Adrenal gland (tissue), 12 donors: ENCODE measurements around the gene SORL1. TPM values are rescaled to one million over a fixed set of nuclear protein-coding genes. Genes with fewer than 3 reads are reported as not detected.

Source experiments
- DNase-seq, 7 donors: peaks; one replicate each; pipeline ENCODE4 v3.0.0-alpha.2; 2019 to 2020
- H3K27ac ChIP-seq, 5 donors: fragments of 200-600 bp; sonication (generic) in 4 of 5; 1 replicate in 3 of 5; 2 replicates in 2 of 5; pipeline versions ENCODE4 v1.5.1 to v1.8.0; 2016 to 2020; ENCODE audit warnings: mild to moderate bottlenecking in 1 of 5
- H3K27me3 ChIP-seq: fragments of 200-600 bp; 2 replicates; pipeline ENCODE4 v1.8.0; 2021
- H3K36me3 ChIP-seq, 2 donors: fragments of 200-600 bp; replicated peaks in 1 of 2; 1 replicate in 1 of 2; 2 replicates in 1 of 2; pipeline versions ENCODE4 v1.5.1 to v1.8.0; 2018 to 2022
- H3K4me1 ChIP-seq, 2 donors: fragments of 200-600 bp; replicated peaks in 1 of 2; 1 replicate in 1 of 2; 2 replicates in 1 of 2; pipeline versions ENCODE4 v1.5.1 to v1.8.0; 2018 to 2021
- H3K4me3 ChIP-seq, 4 donors: fragments of 200-600 bp; sonication (generic) in 3 of 4; one replicate each; pipeline ENCODE4 v1.5.1; 2016 to 2018
- H3K9me3 ChIP-seq, 3 donors: fragments of 200-600 bp; sonication (generic) in 1 of 3; replicated peaks in 1 of 3; 1 replicate in 2 of 3; 2 replicates in 1 of 3; pipeline versions ENCODE4 v1.5.1 to v1.8.0; 2016 to 2021
- CTCF ChIP-seq, 6 experiments: fragments of 450-650 bp in 4 of 6; fragments of 200-600 bp in 2 of 6; sonication (generic) in 1 of 6; IDR thresholded peaks; 1 replicate in 5 of 6; 2 replicates in 1 of 6; pipeline versions ENCODE4 v1.5.1 to v1.8.0; 2016 to 2021; ENCODE audit warnings: antibody characterized with exemption in 6 of 6, mild to moderate bottlenecking in 2 of 6, moderate library complexity in 1 of 6
- POLR2A ChIP-seq, 2 donors: fragments of 450-650 bp; IDR thresholded peaks; one replicate each; pipeline ENCODE4 v1.6.1; 2017; ENCODE audit warnings: antibody characterized with exemption in 2 of 2, mild to moderate bottlenecking in 2 of 2, moderate library complexity in 1 of 2
- WGBS, 4 donors: extraction: QIAGEN DNeasy Blood & Tissue Kit in 2 of 4; methylation state at CpG; one replicate each; pipeline versions ENCODE4 v1.1.5 to v1.1.7; 2013 to 2017; 5-methylcytosine and 5-hydroxymethylcytosine counted together
- intact Hi-C, 2 donors: fragments of 100-400 bp; cut with DNase I; formaldehyde crosslinking; loops; one replicate each; pipeline versions ENCODE4 v1.14.1 to v1.15.0; 2022 to 2023
- polyA plus RNA-seq, 3 donors: library from polyadenylated mRNA; stranded (reverse); fragments of 200-250 nt in 2 of 3; fragments of 350-450 nt in 1 of 3; fragmentation: Illumina TruSeq in 1 of 3; extraction: RNeasy Lipid Tissue Mini Kit (QIAGEN cat#74804) in 1 of 3; gene quantifications; one replicate each; pipeline ENCODE4 v1.2.3, GENCODE V29; 2013 to 2014
- total RNA-seq, 9 donors: library from RNA; depleted of rRNA in 4 of 9; stranded (reverse); fragments of >200 nt in 4 of 9; fragments of 120-200 nt in 1 of 9; fragmentation: NEBNext Ultra II Directional in 1 of 9; extraction: Animal tissue kit (Norgen Biotek cat#: 25700) in 1 of 9; gene quantifications; one replicate each; pipeline versions ENCODE4 v1.1.0 to v1.2.4, GENCODE V29; 2013 to 2023
- donor health status: healthy with polysubstance abuse.
- donor health status: Bipolar disorder and iron deficiency.
- donor health status: DM: yes; HTN: yes; CAD: no.
- donor health status: DM: no; HTN: no; CAD: no.
- donor health status: DM: no; HTN: no; CAD: no.
- donor health status: DM: yes; HTN: yes; CAD: no.

The SORL1 gene
- total and polyA plus RNA-seq, 12 donors: 1.0 to 28.6 (median 8.9) TPM

GRCh38 chr11:121536126-121536525, 84.0 kb downstream of the SORL1 start:
- no peaks in the 10 kb centered on the region for H3K36me3 ChIP-seq
- H3K4me3 ChIP-seq: no peak overlapping the region
- no peaks in the 10 kb centered on the region for H3K27me3 ChIP-seq
- no peaks in the 10 kb centered on the region for H3K9me3 ChIP-seq
- intact Hi-C loops: no loop called here
- no peak for DNase-seq
- 88 to 95% (median 93%) methylated on average over 6 of the region's 6 CpGs for WGBS, 4 donors
- TF ChIP-seq CTCF (IDR thresholded peaks at IDR 0.05) (no peak), POLR2A (IDR thresholded peaks at IDR 0.05) (no peak)
- no peaks in the 10 kb centered on the region for H3K4me1 ChIP-seq
- no peak overlapping the region for H3K27ac ChIP-seq

- Histone ChIP-seq H3K27ac (no peak overlapping the region), H3K27me3 (no peaks in the 10 kb centered on the region), H3K4me1 (no peaks in the 10 kb centered on the region), H3K4me3 (no peak overlapping the region), H3K36me3 (no peaks in the 10 kb centered on the region), H3K9me3 (no peaks in the 10 kb centered on the region)
- no peak for DNase-seq
- intact Hi-C loops: no loop called here
- WGBS, 4 donors: 47 to 64% (median 60%) methylated on average over 1 of the region's 1 CpG
- TF ChIP-seq POLR2A (IDR thresholded peaks at IDR 0.05) (no peak), CTCF (IDR thresholded peaks at IDR 0.05) (no peak)
These were observed 85.9 kb downstream of the SORL1 start for GRCh38 chr11:121538054-121538453.

GRCh38 chr11:121539000-121539399, 86.9 kb downstream of the SORL1 start:
- intact Hi-C loops: no loop called here
- WGBS, 4 donors: 40 to 57% (median 47%) methylated on average over 5 of the region's 5 CpGs
- H3K4me1 ChIP-seq: no peaks in the 10 kb centered on the region

GRCh38 chr11:121540627-121541026, 88.5 kb downstream of the SORL1 start:
- no peaks in the 10 kb centered on the region for H3K36me3 ChIP-seq
- intact Hi-C loops: no loop called here
- H3K4me1 ChIP-seq: no peaks in the 10 kb centered on the region
- H3K9me3 ChIP-seq: no peaks in the 10 kb centered on the region
- H3K27me3 ChIP-seq: no peaks in the 10 kb centered on the region
- H3K4me3 ChIP-seq: no peak overlapping the region
- no peak overlapping the region for H3K27ac ChIP-seq
- no peak for DNase-seq
- TF ChIP-seq CTCF (IDR thresholded peaks at IDR 0.05): no peak
- no peak for TF ChIP-seq POLR2A (IDR thresholded peaks at IDR 0.05)
- 71 to 86% (median 76%) methylated on average over 3 of the region's 3 CpGs for WGBS, 4 donors

More at GRCh38 chr11:121539000-121539399, 86.9 kb downstream of the SORL1 start:
- Histone ChIP-seq H3K36me3 (no peaks in the 10 kb centered on the region), H3K27me3 (no peaks in the 10 kb centered on the region), H3K4me3 (no peak overlapping the region), H3K27ac (no peak overlapping the region), H3K9me3 (no peaks in the 10 kb centered on the region)
- TF ChIP-seq POLR2A (IDR thresholded peaks at IDR 0.05) (no peak), CTCF (IDR thresholded peaks at IDR 0.05) (no peak)
- DNase-seq: no peak
